Ishikawa (cell line): ENCODE data around the gene INTS14.

Experiments used
- CEBPB ChIP-seq: IDR thresholded peaks from 2 replicates; pipeline ENCODE4 v1.6.1; 2012
- CREB1 ChIP-seq: IDR thresholded peaks from 2 replicates; pipeline ENCODE4 v1.6.1; 2012; ENCODE audit warnings: low read depth
- EGR1 ChIP-seq: IDR thresholded peaks from 2 replicates; pipeline ENCODE4 v1.6.1; 2012
- MAX ChIP-seq: IDR thresholded peaks from 2 replicates; pipeline ENCODE4 v1.6.1; 2012
- RAD21 ChIP-seq: IDR thresholded peaks from 2 replicates; pipeline ENCODE4 v1.6.1; 2012; ENCODE audit warnings: low read depth
- REST ChIP-seq: IDR thresholded peaks from 2 replicates; pipeline ENCODE4 v1.6.1; 2012; ENCODE audit warnings: low read depth, mild to moderate bottlenecking
- TAF1 ChIP-seq: IDR thresholded peaks from 2 replicates; pipeline ENCODE4 v1.6.1; 2012; ENCODE audit warnings: low read depth, mild to moderate bottlenecking
- TCF12 ChIP-seq: IDR thresholded peaks from 2 replicates; pipeline ENCODE4 v1.6.1; 2012; ENCODE audit warnings: low read depth
- TEAD4 ChIP-seq: IDR thresholded peaks from 2 replicates; pipeline ENCODE4 v1.6.1; 2012
- USF1 ChIP-seq: IDR thresholded peaks from 2 replicates; pipeline ENCODE4 v1.6.1; 2012
- YY1 ChIP-seq: IDR thresholded peaks from 2 replicates; pipeline ENCODE4 v1.6.1; 2012; ENCODE audit warnings: low read depth
- ZBTB7A ChIP-seq: IDR thresholded peaks from 2 replicates; pipeline ENCODE4 v1.6.1; 2012; ENCODE audit warnings: low read depth

INTS14 gene

GRCh38 chr15:65529762-65530317 lies 81.1 kb downstream of the INTS14 start:
- TF ChIP-seq MAX, result no peak
- no peak for TF ChIP-seq REST
- no peak for TF ChIP-seq CEBPB
- TF ChIP-seq TCF12, result no peak
- TF ChIP-seq USF1, result no peak
- TF ChIP-seq CREB1, result no peak
- TF ChIP-seq TAF1, result no peak
- TF ChIP-seq EGR1, result no peak
- no peak for TF ChIP-seq TEAD4
- no peak for TF ChIP-seq YY1
- TF ChIP-seq RAD21, result no peak
- TF ChIP-seq ZBTB7A, result no peak
